T-helper 22 cell (primary cell): ENCODE results near the gene MYCT1.

Experiments
- DNase-seq: peaks from one replicate; pipeline ENCODE4 v3.0.0-alpha.2; 2020; ENCODE audit warnings: low read depth

MYCT1 gene

DNA sequence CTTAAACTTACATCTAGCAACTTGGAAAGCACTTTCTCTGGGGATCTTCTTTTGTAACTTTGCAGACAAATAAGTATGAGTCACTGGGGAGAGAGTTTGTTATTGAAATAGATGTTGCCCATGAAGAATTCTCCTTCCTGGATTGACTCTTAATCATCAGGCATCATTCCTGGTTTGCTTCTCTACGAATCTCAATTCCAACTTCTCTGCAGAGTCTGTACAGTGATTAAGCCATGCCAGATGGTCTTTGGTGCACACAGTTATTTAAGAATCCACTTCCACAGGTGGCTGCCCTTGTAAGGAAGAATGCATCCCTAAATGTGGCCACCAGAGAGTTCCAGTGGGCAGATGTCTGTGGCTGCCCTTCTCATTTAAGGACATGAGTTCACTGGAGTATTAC, 25.7 kb downstream of the MYCT1 start:
- DNase-seq, result no peak

DNA sequence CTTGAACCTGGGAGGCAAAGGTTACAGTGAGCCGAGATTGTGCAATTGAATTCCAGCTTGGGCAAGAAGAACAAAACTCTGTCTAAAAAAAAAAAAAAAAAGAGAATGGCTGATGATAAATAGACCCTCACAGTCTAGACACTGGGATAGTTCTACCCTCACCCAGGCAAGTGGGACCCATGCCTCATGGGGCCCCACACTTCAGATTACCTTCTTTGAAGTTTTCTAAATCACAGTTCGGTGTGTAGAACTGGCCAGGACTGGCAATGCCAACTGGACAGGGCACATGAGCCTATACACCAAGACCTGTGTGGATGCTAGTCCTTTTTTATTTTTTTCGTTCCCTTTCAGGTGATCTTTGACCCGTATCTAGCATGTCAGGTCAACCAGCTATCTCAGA, 28.6 kb downstream of the MYCT1 start:
- no peak for DNase-seq

DNA sequence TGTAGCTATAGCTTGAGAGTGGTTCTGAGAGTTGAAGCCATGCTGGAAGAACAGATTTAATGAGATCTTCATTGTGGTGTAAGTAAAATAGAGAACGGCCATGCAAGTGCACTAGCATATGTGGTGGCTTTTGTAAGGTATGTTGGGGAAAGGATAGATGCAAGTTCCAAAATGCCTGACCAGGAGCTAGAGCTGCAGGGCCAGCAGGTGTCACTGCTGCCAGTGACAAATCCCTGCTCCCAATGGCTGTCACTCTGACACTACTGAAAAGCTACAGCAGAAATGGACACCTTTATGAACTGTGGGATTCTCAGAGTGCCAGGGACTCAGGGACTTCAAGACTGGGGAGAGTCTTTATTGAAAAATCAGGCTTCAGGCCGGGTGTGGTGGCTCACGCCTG, 29.8 kb downstream of the MYCT1 start:
- no peak for DNase-seq

DNA sequence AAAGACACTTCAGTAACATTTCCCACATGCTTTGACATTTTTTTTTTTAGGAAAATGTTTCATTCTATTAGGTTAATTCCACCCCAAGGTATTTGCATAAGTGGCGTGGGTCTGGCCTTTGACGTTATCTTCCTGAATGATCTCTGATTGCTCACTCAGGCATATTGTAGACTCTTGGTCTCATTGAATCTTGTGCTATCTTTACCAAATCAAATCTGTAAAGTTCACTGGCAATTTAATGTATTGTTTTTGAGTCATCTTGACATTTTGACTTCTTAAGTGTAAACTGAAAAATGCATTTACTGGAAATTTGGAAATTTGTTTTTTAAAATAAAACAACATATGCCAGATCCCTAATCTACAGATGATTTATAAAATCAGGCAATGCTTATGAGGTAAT, 36.9 kb downstream of the MYCT1 start:
- no peak for DNase-seq

DNA sequence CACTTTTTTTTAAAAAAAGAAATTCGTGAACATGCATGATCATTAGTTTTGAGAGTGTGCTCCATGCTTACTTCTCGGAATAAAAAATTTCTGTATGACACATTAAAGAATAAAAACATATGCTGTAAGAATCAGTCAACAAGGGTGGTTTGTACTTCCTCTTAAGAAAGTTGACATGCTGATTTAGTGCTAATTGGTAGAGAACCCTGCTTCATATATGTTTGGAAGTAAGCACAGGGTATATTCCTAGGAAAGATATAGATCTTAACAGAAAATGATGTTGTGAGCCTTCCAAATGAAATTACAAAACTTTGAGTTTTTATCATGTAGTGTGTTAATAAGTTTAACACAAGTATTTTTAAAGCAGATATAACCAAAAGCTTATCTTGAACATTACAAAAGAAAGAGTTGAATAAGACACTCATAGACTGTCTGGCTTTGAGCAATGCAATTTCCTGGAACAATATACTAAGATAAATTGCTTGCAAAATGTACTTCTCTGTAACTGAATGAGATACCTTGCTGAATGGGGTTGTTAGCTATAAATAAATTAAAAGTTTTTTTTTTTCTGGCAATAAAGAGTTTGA, 39.1 kb downstream of the MYCT1 start:
- DNase-seq, result no peak

DNA sequence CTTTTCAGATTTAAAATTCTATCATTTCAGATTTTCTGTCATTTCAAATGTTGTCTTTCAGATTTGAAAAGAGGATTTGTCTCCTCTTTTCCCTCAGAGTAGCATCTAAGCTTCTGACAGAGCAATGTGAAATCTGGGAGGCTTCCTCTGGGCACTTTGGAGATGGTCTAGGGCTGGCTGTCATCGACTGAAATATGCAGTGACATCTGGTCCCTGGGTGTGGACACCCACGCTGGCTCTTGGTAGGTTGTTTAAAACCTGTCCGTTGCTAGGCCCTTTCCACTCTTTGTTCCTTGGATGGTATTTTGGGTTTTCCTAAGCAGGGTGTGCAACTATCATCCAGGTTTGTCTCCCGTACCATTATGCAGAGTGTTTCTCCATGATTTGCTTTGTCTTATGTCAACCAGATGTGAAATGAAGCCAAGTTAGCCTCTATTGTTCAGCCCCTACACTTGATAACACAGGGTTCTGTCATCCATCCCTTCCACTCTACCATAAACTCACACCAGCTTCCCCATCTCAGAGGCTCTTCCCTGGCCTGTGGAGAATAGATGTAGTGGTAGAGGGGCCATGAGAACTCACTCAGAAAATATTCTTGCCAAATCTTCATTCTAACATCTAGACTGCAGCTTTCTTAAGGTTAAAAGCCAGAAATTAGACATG, 47.9 kb downstream of the MYCT1 start:
- DNase-seq, result no peak

DNA sequence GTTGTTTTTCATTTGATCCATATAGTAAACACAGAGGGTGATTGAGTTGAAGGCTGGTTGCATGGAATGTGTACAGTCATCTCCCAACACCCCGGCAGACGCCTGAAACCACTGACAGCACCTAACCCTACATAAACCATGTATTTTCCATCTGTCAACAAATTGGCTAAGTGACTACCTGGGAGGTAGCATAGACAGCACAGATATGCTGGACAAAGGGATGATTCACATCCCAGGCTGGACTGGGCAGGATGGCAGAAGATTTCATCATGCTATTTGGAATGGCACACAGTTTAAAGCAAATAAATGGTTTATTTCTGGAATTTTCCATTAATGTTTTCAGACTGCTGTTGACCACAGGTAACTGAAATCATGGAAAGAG, 48.5 kb downstream of the MYCT1 start:
- DNase-seq, result no peak

DNA sequence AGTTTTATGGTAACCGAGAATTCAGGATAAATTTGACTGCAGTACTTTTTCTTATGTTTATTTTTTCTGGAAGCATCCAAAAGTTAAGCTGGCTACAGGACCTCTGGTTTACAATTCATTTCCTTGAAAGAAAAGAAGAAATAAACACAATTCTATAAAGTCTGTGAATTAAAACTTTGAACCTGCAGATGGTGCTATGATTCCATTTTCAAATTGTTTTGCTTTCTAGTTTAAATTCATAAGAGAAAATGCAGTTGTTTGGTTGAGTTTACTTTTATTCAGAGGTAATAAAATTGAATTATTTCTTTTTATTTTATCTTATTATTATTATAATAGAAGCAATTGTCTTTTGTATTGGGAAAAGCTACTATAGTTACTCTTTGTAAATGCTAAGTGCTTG, 51.1 kb downstream of the MYCT1 start:
- DNase-seq, result no peak

DNA sequence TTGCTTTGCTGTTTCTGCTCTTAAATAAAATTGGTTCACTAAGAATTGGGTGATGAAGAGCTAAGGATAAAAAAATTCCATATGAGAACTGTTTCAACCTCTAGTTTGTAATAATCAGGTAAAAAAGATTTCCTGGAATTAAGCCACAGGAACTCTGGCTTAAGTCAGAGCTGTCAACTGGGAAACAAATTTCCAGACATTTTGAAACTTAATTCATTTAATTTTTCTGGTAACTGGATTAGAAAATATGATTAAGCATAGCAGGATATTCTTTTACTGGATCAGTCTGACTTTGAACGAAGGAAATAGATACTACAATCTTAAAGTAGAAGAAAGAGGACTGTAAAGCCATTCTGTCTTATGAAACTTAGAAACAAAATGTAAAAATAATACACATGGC, 51.6 kb downstream of the MYCT1 start:
- no peak for DNase-seq

DNA sequence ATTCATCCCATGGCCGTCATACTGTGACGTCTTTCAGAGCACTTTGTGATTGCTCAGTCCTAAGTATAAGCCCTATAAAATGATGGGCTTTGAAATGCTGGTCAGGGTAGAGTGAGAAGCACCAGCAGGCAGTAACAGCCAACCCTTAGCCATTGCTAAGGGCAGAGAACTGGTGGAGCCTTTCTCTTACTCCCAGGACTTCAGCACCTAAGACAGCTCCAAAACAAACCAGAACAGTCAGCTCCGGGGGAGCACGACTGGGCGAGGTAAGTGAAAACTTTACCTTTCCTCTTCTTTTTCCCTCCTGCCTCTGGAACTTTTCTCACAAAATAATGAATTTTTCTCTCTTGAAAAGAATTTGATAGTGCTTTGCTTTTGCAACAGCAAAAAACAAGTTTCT, 53.0 kb downstream of the MYCT1 start, which contains the start of gene VIP:
TSS of gene VIP (plus strand) at position 104 of the 400 bp plus-strand sequence. CDS start 1,381 bp downstream, outside the sequence.
- no peak for DNase-seq

DNA sequence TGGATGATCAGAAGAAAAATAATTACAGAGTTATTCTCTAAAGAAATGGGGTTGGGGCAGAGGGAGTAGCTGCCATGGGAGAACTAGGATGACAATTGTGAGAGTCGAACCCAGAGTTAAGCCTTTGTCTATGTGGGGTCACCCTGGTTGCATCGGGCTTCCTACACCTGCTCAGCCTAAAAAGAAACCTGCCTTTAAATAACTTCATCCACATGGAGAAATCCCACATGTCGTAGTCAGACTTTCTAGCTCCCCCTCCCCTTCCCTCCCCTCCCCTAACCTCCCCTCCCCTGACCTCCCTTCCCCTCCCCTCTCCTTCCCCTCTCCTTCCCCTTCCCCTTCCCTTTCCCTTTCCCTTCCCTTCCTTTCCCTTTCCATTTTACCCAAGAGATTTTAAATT, 67.6 kb downstream of the MYCT1 start:
- no peak for DNase-seq

DNA sequence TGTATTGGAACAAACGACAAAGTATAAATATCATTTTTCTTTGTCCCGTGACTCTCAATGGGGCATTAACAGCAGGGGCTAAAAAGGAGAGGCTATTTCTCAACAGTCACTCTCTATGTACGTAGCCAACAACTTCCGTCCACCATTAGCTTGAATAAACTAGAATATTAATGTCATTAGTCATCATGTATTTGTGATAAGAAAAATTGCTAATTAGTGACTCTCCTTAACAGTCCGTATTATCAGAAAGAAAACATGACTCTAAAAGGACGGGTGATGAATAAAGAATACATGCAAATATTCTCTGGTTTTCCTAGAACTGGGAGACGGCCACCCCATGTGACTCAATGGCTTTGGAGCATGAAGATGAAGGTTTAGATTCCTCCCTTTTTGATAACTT, 71.5 kb downstream of the MYCT1 start:
- no peak for DNase-seq

DNA sequence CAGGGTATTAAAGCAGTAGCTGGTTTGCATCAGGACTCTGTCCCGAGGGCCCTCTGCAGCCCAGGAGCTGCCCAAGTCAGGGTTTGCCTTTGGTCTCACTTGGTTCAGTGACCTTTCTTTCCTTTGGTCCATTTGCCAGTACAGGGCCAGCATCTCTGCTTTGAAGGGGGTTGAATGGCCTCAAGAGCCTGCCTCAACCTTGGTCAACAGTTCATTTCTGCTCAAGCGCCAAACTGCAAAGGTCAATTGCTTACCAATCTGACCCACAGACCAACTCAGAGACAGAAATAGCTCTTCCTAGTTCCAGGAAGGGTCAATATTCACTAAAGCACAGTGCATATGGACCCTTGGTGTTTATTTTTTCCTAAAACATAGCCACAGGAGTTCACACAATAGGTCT, 72.3 kb downstream of the MYCT1 start:
- no peak for DNase-seq

DNA sequence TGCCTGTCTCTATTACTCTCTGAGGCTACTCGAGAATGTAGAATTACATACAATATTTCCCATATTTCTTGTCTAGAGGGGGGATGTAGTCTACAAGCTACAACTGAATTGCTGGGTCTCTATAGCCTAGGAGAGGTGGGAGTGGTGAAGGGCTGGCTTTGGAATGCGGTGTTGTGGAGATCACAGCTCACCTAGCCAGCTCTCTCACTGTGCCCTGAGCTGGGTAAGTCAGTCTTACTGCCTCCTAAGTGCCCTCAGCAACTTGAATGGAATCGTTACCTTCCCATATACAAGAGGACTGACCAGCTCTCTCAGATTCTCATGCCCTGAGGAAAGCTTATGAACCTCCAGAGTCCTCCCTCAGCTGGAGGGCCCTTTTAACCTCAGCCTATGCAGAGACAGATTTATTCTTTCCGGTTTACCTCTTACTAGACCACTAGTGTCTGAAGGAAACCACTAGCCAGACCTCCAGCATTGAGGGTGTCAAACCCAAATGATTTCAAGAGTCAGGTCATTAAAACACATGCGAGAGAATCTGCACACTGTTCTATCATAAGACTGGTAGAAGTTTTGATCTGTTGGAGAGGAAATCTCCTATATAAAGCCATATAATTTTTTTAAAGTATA, 73.5 kb downstream of the MYCT1 start:
- DNase-seq, result no peak
